Caco-2 (cell line): ENCODE measurements around the gene PHF1. TPM values are rescaled to one million over a fixed set of nuclear protein-coding genes. Genes with fewer than 3 reads are reported as not detected.

Experiments
- BruUV-seq: library from RNA; stranded (reverse); fragments of 400-500 nt; replicated peaks from 2 replicates; lab custom pipeline; 2021; lab: Mats Ljungman, UMichigan
- CTCF ChIA-PET: fragments of 300-600 bp; sonication (Branson Sonifier 250); formaldehyde crosslinking; loops from one replicate; lab custom pipeline; 2022; ENCODE audit warnings: antibody characterized with exemption; lab: Charles Lee
- POLR2A ChIA-PET: fragments of 300-600 bp; sonication (Branson Sonifier 250); formaldehyde crosslinking; loops from one replicate; lab custom pipeline; 2022; ENCODE audit warnings: antibody characterized with exemption; lab: Charles Lee
- DNase-seq, 2 experiments: peaks; one replicate each; pipeline versions ENCODE4 v3.0.0 to v3.0.0-alpha.2; 2020 to 2022
- H3K27me3 ChIP-seq: replicated peaks from 2 replicates; pipeline ENCODE4 v1.6.0; 2011; ENCODE audit warnings: low read length; ENCODE audit not compliant: control insufficient read depth, insufficient read depth
- H3K36me3 ChIP-seq: 2 replicates; pipeline ENCODE4 v1.5.1; 2011; ENCODE audit warnings: low read length; ENCODE audit not compliant: control insufficient read depth, insufficient read depth
- H3K4me1 ChIP-seq: fragments of 250-450 bp; sonication (Bioruptor Pico); 2 replicates; pipeline ENCODE4 v1.5.1; 2020; ENCODE audit warnings: mild to moderate bottlenecking
- H3K4me3 ChIP-seq: 2 replicates; pipeline ENCODE4 v1.5.1; 2011; ENCODE audit warnings: low read depth, mild to moderate bottlenecking, control low read depth, low read length
- H3K9me3 ChIP-seq: fragments of 250-450 bp; sonication (Bioruptor Pico); 2 replicates; pipeline ENCODE4 v1.5.1; 2020; ENCODE audit warnings: mild to moderate bottlenecking, moderate library complexity
- H3K27ac Mint-ChIP-seq: one replicate; pipeline ENCODE4 v1.8.0; 2022; ENCODE audit warnings: mixed read lengths; ENCODE audit not compliant: unreplicated experiment
- H3K27me3 Mint-ChIP-seq: one replicate; pipeline ENCODE4 v1.8.0; 2022; ENCODE audit warnings: mixed read lengths; ENCODE audit not compliant: insufficient read depth, unreplicated experiment
- H3K36me3 Mint-ChIP-seq: one replicate; pipeline ENCODE4 v1.8.0; 2022; ENCODE audit warnings: mild to moderate bottlenecking, mixed read lengths; ENCODE audit not compliant: insufficient read depth, unreplicated experiment
- H3K4me1 Mint-ChIP-seq: one replicate; pipeline ENCODE4 v1.8.0; 2022; ENCODE audit warnings: low read depth, mixed read lengths; ENCODE audit not compliant: unreplicated experiment
- H3K4me3 Mint-ChIP-seq: one replicate; pipeline ENCODE4 v1.8.0; 2022; ENCODE audit warnings: mild to moderate bottlenecking, moderate library complexity, mixed read lengths; ENCODE audit not compliant: unreplicated experiment
- H3K9me3 Mint-ChIP-seq: one replicate; pipeline ENCODE4 v1.8.0; 2022; ENCODE audit warnings: mixed read lengths; ENCODE audit not compliant: unreplicated experiment
- intact Hi-C: fragments of 100-400 bp; cut with micrococcal nuclease; formaldehyde crosslinking; loops from one replicate; pipeline ENCODE4 v1.10.0; 2022; ENCODE audit not compliant: unreplicated experiment
- total RNA-seq: library from RNA; stranded (reverse); gene quantifications from 2 replicates; pipeline ENCODE4 v1.2.3, GENCODE V29; 2022
- TF ChIP-seq, protein P1 (sequence below), 2 experiments: fragments of 200-600 bp in 1 of 2; IDR thresholded peaks; 1 replicate in 1 of 2; 2 replicates in 1 of 2; pipeline versions ENCODE4 v1.5.1 to v1.8.0; 2011 to 2022; ENCODE audit warnings: antibody characterized with exemption in 1 of 2, control low read depth in 1 of 2, inconsistent platforms in 1 of 2, low read depth in 1 of 2, low read length in 1 of 2, mild to moderate bottlenecking in 1 of 2, moderate library complexity in 1 of 2; ENCODE audit not compliant: insufficient read depth in 1 of 2, severe bottlenecking in 1 of 2, unreplicated experiment in 1 of 2

PHF1 gene
- total RNA-seq, 1 experiment from 2014 or later: 26.4 TPM

DNA sequence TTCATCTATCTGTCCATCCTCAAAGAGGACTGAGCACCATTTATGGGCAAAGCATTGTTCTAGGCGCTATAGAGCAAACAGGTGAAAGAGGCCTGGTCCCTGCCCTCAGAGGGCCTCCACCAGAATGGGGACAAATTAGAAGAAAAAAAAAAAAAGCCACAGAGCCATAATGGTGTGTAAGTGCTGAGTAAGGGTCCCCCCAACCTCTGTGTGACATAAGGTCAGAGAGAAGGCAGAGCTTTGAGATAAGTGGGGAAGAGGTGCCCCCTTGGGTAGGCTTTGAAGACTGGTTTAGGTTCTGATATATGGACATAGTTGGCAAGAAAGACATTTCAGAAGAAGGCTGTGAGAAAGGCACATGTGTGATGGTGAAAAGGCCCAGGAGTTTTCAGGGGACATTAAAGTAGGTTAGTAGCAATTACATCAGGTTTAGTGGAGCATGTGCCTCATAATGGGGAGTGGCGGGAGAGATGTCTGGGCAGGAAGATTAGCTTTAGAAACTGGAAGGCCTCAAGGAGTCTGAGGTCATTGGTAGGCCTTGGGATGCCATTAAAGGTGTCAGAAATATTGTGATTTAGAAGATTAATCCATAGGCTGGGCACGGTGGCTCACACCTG, 28.3 kb downstream of the PHF1 start:
- Histone ChIP-seq H3K27me3 (no peaks in the 10 kb centered on the region), H3K36me3 (no peaks in the 10 kb centered on the region; the same call in 1 of the 2 replicates), H3K9me3 (no peaks in the 10 kb centered on the region), H3K4me1 (no peaks in the 10 kb centered on the region), H3K4me3 (no peak overlapping the region)
- TF ChIP-seq, protein P1, sequence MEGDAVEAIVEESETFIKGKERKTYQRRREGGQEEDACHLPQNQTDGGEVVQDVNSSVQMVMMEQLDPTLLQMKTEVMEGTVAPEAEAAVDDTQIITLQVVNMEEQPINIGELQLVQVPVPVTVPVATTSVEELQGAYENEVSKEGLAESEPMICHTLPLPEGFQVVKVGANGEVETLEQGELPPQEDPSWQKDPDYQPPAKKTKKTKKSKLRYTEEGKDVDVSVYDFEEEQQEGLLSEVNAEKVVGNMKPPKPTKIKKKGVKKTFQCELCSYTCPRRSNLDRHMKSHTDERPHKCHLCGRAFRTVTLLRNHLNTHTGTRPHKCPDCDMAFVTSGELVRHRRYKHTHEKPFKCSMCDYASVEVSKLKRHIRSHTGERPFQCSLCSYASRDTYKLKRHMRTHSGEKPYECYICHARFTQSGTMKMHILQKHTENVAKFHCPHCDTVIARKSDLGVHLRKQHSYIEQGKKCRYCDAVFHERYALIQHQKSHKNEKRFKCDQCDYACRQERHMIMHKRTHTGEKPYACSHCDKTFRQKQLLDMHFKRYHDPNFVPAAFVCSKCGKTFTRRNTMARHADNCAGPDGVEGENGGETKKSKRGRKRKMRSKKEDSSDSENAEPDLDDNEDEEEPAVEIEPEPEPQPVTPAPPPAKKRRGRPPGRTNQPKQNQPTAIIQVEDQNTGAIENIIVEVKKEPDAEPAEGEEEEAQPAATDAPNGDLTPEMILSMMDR (IDR thresholded peaks at IDR 0.05; ENCODE audit: insufficient read depth in 1 of 2, low read depth in 1 of 2, low read length in 1 of 2, severe bottlenecking in 1 of 2, unreplicated experiment in 1 of 2): no peak
- Mint-ChIP-seq H3K27me3 (no peaks in the 10 kb centered on the region), H3K4me3 (no peak overlapping the region), H3K27ac (no peak overlapping the region), H3K36me3 (peaks cover 13% of the 10 kb centered on the region), H3K4me1 (no peaks in the 10 kb centered on the region), H3K9me3 (no peaks in the 10 kb centered on the region)
- no peak for DNase-seq
- ChIA-PET POLR2A (no interaction called here), CTCF (interaction anchor here (1.0 kb wide), 1 partner anchor 15 kb away, joined by 3 read pairs; the partner anchor contains the start of gene ZBTB9)
- intact Hi-C loops: no loop called here
- BruUV-seq: no TSS peak

DNA sequence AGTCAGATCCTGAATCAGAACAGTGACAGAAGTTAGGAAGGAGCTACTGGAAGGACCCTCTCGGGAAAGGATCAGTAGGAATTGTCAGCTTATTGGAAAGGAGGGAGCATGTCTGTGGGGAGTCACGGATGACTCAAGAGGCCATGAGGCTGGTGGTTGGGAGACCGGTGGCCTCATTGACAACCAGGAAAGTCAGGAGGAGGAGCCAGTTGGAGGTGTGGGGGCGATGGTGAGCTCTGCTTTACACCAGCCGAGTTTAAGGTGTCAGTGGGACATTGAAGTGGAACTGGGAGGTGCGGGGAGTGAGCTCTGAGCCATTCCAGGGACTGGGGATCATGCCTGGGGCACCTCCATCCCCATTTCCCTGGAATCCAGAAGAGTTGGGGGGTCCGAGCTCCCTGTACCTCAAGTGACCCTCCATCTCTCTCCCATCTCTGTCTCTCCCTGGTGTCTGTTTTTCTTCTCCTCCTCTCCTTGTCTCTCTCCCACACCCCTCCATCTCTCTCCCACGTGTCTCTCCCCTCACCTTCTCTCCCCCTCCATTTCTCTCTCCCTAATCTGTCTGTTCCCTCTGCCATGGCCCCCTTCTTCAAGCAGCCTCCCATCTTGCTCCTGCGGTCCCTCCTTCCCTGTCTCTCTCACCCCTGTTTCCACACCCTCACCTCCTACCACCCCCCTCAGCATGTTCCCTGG, 29.3 kb downstream of the PHF1 start:
- Histone ChIP-seq H3K9me3 (no peaks in the 10 kb centered on the region), H3K4me3 (no peak overlapping the region), H3K27me3 (no peaks in the 10 kb centered on the region), H3K4me1 (no peaks in the 10 kb centered on the region), H3K36me3 (no peaks in the 10 kb centered on the region; the same call in 1 of the 2 replicates)
- H3K9me3 Mint-ChIP-seq: no peaks in the 10 kb centered on the region
- H3K4me3 Mint-ChIP-seq: no peak overlapping the region
- BruUV-seq: no TSS peak
- TF ChIP-seq, protein P1 (IDR thresholded peaks at IDR 0.05; ENCODE audit: insufficient read depth in 1 of 2, low read depth in 1 of 2, low read length in 1 of 2, severe bottlenecking in 1 of 2, unreplicated experiment in 1 of 2): no peak
- H3K4me1 Mint-ChIP-seq: no peaks in the 10 kb centered on the region
- intact Hi-C loops: no loop called here
- no peak overlapping the region for H3K27ac Mint-ChIP-seq
- POLR2A ChIA-PET: no interaction called here
- no peak for DNase-seq
- peaks cover 13% of the 10 kb centered on the region for H3K36me3 Mint-ChIP-seq
- CTCF ChIA-PET: interaction anchor here (0.8 to 1.0 kb wide), 2 partner anchors 14 to 57 kb away, joined by 3 to 8 read pairs; partner anchors contain the start of gene ZBTB9
- no peaks in the 10 kb centered on the region for H3K27me3 Mint-ChIP-seq

- H3K27ac Mint-ChIP-seq: no peak overlapping the region
- no peak overlapping the region for H3K4me3 Mint-ChIP-seq
- Histone ChIP-seq H3K9me3 (no peaks in the 10 kb centered on the region), H3K4me3 (no peak overlapping the region), H3K4me1 (no peaks in the 10 kb centered on the region), H3K27me3 (no peaks in the 10 kb centered on the region), H3K36me3 (no peaks in the 10 kb centered on the region; the same call in 1 of the 2 replicates)
- H3K36me3 Mint-ChIP-seq: peaks cover 13% of the 10 kb centered on the region
- intact Hi-C loops: no loop called here
- ChIA-PET CTCF (interaction anchor here (0.8 kb wide), 1 partner anchor 58 kb away, joined by 8 read pairs; no protein-coding TSS in a partner anchor), POLR2A (no interaction called here)
- H3K4me1 Mint-ChIP-seq: no peaks in the 10 kb centered on the region
- no TSS peak for BruUV-seq
- H3K9me3 Mint-ChIP-seq: no peaks in the 10 kb centered on the region
- H3K27me3 Mint-ChIP-seq: no peaks in the 10 kb centered on the region
- TF ChIP-seq, protein P1 (IDR thresholded peaks at IDR 0.05; ENCODE audit: insufficient read depth in 1 of 2, low read depth in 1 of 2, low read length in 1 of 2, severe bottlenecking in 1 of 2, unreplicated experiment in 1 of 2): no peak
- DNase-seq: no peak
Observed at GRCh38 chr6:33440649-33441309, 30.0 kb downstream of the PHF1 start.
